ENCODE measurements around the gene PAQR3. TPM values are rescaled to one million over a fixed set of nuclear protein-coding genes. Genes with fewer than 3 reads are reported as not detected.

PAQR3 gene
- total and polyA plus RNA-seq, 2 experiments from 2014 or later, result 15.9 to 36.3 TPM

- TF ChIP-seq REST (IDR thresholded peaks at IDR 0.05; ENCODE audit: unreplicated experiment) (no peak), JUNB (IDR thresholded peaks at IDR 0.05; ENCODE audit: unreplicated experiment) (no peak), CREB1 (CRISPR knock-in tag; IDR thresholded peaks at IDR 0.05; ENCODE audit: low read depth) (no peak), NANOG (IDR thresholded peaks at IDR 0.05; ENCODE audit: borderline replicate concordance) (no peak), ETS1 (IDR thresholded peaks at IDR 0.05) (no peak), ZNF114 (CRISPR knock-in tag; IDR thresholded peaks at IDR 0.05) (no peak), EZH2 (IDR thresholded peaks at IDR 0.05; ENCODE audit: low read depth, unreplicated experiment) (no peak)
Measured at GRCh38 chr4:78863991-78864390, 75.2 kb downstream of the PAQR3 start (continued).

GRCh38 chr4:78863254-78863869 is 75.9 kb downstream of the PAQR3 start:
- Mint-ChIP-seq H3K27me3 (ENCODE audit: insufficient read depth, low read depth, poor library complexity) (no peaks in the 10 kb centered on the region), H3K4me1 (no peaks in the 10 kb centered on the region), H3K4me3 (no peak overlapping the region), H3K36me3 (ENCODE audit: low read depth) (peaks cover 5% of the 10 kb centered on the region; the same call in 2 of the 3 replicates), H3K27ac (no peak overlapping the region), H3K9me3 (no peaks in the 10 kb centered on the region)
- no peak overlapping the region for H3K27ac ChIP-seq (ENCODE audit: low read depth)
- no peaks in the 10 kb centered on the region for H4K20me1 ChIP-seq (replicated peaks; ENCODE audit: insufficient read depth)
- no peak overlapping the region for H2AFZ ChIP-seq
- no peaks in the 10 kb centered on the region for H3F3A ChIP-seq (replicated peaks; ENCODE audit: low read depth)
- no peak overlapping the region for H3K4me3 ChIP-seq
- H3K9me2 ChIP-seq (ENCODE audit: insufficient read depth), result no peaks in the 10 kb centered on the region
- no peaks in the 10 kb centered on the region for H3K79me2 ChIP-seq (replicated peaks; ENCODE audit: insufficient read depth)
- H3K4me1 ChIP-seq (ENCODE audit: insufficient read depth), result no peaks in the 10 kb centered on the region
- TF ChIP-seq REST (IDR thresholded peaks at IDR 0.05; ENCODE audit: unreplicated experiment) (no peak), ZNF331 (CRISPR knock-in tag; IDR thresholded peaks at IDR 0.05; ENCODE audit: low read depth) (no peak), EZH2phosphoT487 (IDR thresholded peaks at IDR 0.05; ENCODE audit: unreplicated experiment) (no peak), CTCF (conservative IDR thresholded peaks at IDR 0.05; ENCODE audit: low read depth in 2 of 2) (no peak)
- no peak for ATAC-seq
- H3K4me2 ChIP-seq, result no peak overlapping the region
- no peaks in the 10 kb centered on the region for H3K27me3 ChIP-seq (ENCODE audit: insufficient read depth)
- no peak for DNase-seq (ENCODE audit: low spot score)
- H3K36me3 ChIP-seq (ENCODE audit: insufficient read depth), result peaks cover 6% of the 10 kb centered on the region; the same call in 1 of the 2 replicates

Measured in GM23338 (cell line).